A673 (cell line): ENCODE measurements around the gene SAMD13.

Experiments
- CTCF ChIP-seq: fragments of 300-800, 200-600 bp; sonication (generic); conservative IDR thresholded peaks from 2 replicates; pipeline ENCODE4 v1.5.1; 2017; ENCODE audit warnings: low read depth, mild to moderate bottlenecking, antibody characterized with exemption, low read length, moderate library complexity, mixed read lengths
- EZH2 ChIP-seq: fragments of 200-600 bp; sonication (generic); IDR thresholded peaks from 2 replicates; pipeline ENCODE4 v1.6.1; 2017; ENCODE audit warnings: borderline replicate concordance, low read depth, mild to moderate bottlenecking, mixed read lengths, antibody characterized with exemption, low read length; ENCODE audit not compliant: poor library complexity, severe bottlenecking

GRCh38 chr1:84363622-84364021 lies 62.1 kb downstream of the SAMD13 start:
- TF ChIP-seq CTCF (no peak), EZH2 (no peak)
